KOPT-K1 (cell line): ENCODE measurements around the gene HYI.

Source experiments
- H3K27ac ChIP-seq: fragments of 200-600 bp; sonication (generic); 2 replicates; pipeline ENCODE4 v1.5.1; 2016; ENCODE audit warnings: antibody characterized with exemption, mild to moderate bottlenecking, low read depth, low read length; ENCODE audit not compliant: poor library complexity, severe bottlenecking
- H3K36me3 ChIP-seq: fragments of 200-600 bp; sonication (generic); 2 replicates; pipeline ENCODE4 v1.5.1; 2017; ENCODE audit warnings: antibody characterized with exemption, mild to moderate bottlenecking, low read length, moderate library complexity; ENCODE audit not compliant: insufficient read depth
- H3K9me3 ChIP-seq: fragments of 200-600 bp; sonication (generic); 2 replicates; pipeline ENCODE4 v1.5.1; 2017; ENCODE audit warnings: antibody characterized with exemption, low read length, mild to moderate bottlenecking; ENCODE audit not compliant: insufficient read depth, poor library complexity, severe bottlenecking

HYI gene

GRCh38 chr1:43442756-43443155, 11.0 kb downstream of the HYI start:
- Histone ChIP-seq H3K9me3 (no peaks in the 10 kb centered on the region), H3K27ac (no peak overlapping the region), H3K36me3 (peaks cover 100% of the 10 kb centered on the region)

- Histone ChIP-seq H3K27ac (no peak overlapping the region), H3K9me3 (no peaks in the 10 kb centered on the region), H3K36me3 (peaks cover 100% of the 10 kb centered on the region)
Measured at GRCh38 chr1:43441894-43442637, 11.7 kb downstream of the HYI start.

GRCh38 chr1:43441166-43441893, 12.4 kb downstream of the HYI start:
- Histone ChIP-seq H3K9me3 (no peaks in the 10 kb centered on the region), H3K36me3 (peaks cover 100% of the 10 kb centered on the region), H3K27ac (no peak overlapping the region)

GRCh38 chr1:43440358-43440757, 13.4 kb downstream of the HYI start:
- Histone ChIP-seq H3K27ac (no peak overlapping the region), H3K9me3 (no peaks in the 10 kb centered on the region), H3K36me3 (peaks cover 100% of the 10 kb centered on the region)

GRCh38 chr1:43439781-43440180, 13.9 kb downstream of the HYI start:
- H3K36me3 ChIP-seq = peaks cover 100% of the 10 kb centered on the region
- no peak overlapping the region for H3K27ac ChIP-seq
- H3K9me3 ChIP-seq = no peaks in the 10 kb centered on the region

- Histone ChIP-seq H3K9me3 (no peaks in the 10 kb centered on the region), H3K36me3 (peaks cover 100% of the 10 kb centered on the region)
Measured at GRCh38 chr1:43438953-43439581, 14.7 kb downstream of the HYI start.

GRCh38 chr1:43438576-43438952, 15.2 kb downstream of the HYI start:
- Histone ChIP-seq H3K9me3 (no peaks in the 10 kb centered on the region), H3K36me3 (peaks cover 100% of the 10 kb centered on the region), H3K27ac (no peak overlapping the region)

More at GRCh38 chr1:43438953-43439581, 14.7 kb downstream of the HYI start:
- H3K27ac ChIP-seq = no peak overlapping the region

- H3K9me3 ChIP-seq = no peaks in the 10 kb centered on the region
- no peak overlapping the region for H3K27ac ChIP-seq
- H3K36me3 ChIP-seq = peaks cover 100% of the 10 kb centered on the region
Measured at GRCh38 chr1:43438006-43438405, 15.7 kb downstream of the HYI start.

GRCh38 chr1:43437031-43437973, 16.4 kb downstream of the HYI start:
- peaks cover 100% of the 10 kb centered on the region for H3K36me3 ChIP-seq
- H3K9me3 ChIP-seq = no peaks in the 10 kb centered on the region
- H3K27ac ChIP-seq = no peak overlapping the region

GRCh38 chr1:43436371-43436770, 17.4 kb downstream of the HYI start:
- Histone ChIP-seq H3K9me3 (no peaks in the 10 kb centered on the region), H3K36me3 (peaks cover 100% of the 10 kb centered on the region), H3K27ac (no peak overlapping the region)

GRCh38 chr1:43435146-43436145, 18.3 kb downstream of the HYI start:
- Histone ChIP-seq H3K27ac (no peak overlapping the region), H3K9me3 (no peaks in the 10 kb centered on the region), H3K36me3 (peaks cover 100% of the 10 kb centered on the region)

GRCh38 chr1:43434256-43434655, 19.5 kb downstream of the HYI start:
- Histone ChIP-seq H3K27ac (no peak overlapping the region), H3K9me3 (no peaks in the 10 kb centered on the region), H3K36me3 (peaks cover 100% of the 10 kb centered on the region)

- peaks cover 100% of the 10 kb centered on the region for H3K36me3 ChIP-seq
- no peak overlapping the region for H3K27ac ChIP-seq
- no peaks in the 10 kb centered on the region for H3K9me3 ChIP-seq
Measured at GRCh38 chr1:43432907-43433306, 20.8 kb downstream of the HYI start.
